ENCODE measurements around the gene LACTBL1.
"Not testable (repeated sequence)": the region's sequence is repeated elsewhere in the genome, so short reads cannot be mapped to it uniquely, and the experiment has no call there.

Gene LACTBL1

DNA sequence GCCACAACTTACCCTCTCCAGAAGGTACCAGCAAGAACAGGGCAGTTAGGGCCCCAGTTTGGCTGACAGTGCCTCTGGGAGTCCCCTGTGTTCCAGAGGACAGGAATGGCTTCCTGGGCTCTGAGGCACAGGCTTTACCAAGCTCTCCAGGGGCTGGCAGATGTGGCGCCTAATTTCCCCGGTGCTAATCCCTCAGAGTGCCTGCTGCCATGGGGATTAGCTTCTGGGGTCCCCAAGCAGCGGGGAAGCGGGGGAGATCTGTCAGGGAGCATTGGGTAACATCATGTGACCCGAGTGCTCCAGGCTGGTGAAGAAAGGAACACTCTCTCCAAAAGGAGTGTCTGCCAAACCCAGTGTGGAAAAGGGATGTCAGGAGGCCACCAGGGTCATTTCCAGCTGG, at the start of gene LACTBL1:
TSS of gene LACTBL1 (minus strand) at position 107 of the 400 bp plus-strand sequence. CDS start 550 bp downstream, outside the sequence.
- Histone ChIP-seq H3K4me3 (no peak within 1 kb of the TSS), H3K36me3 (no peaks in the 10 kb centered on the region), H3K9me3 (no peaks in the 10 kb centered on the region), H3K9ac (no peak within 1 kb of the TSS), H3K4me2 (no peak within 1 kb of the TSS), H3K4me1 (peaks cover 18% of the 10 kb centered on the region), H3K27me3 (no peaks in the 10 kb centered on the region), H4K20me1 (no peaks in the 10 kb centered on the region), H3K27ac (no peak within 1 kb of the TSS)
- no peak for TF ChIP-seq Cebpa-rat (IDR thresholded peaks at IDR 0.05)

- no peaks in the 10 kb centered on the region for H3K27me3 ChIP-seq
- H4K20me1 ChIP-seq, result peaks cover 66% of the 10 kb centered on the region
- H3K9ac ChIP-seq, result no peak overlapping the region
- peaks cover 17% of the 10 kb centered on the region for H3K4me1 ChIP-seq
- TF ChIP-seq Cebpa-rat (IDR thresholded peaks at IDR 0.05), result no peak
- H3K4me3 ChIP-seq, result peak overlapping the region; percentile 96
- H3K9me3 ChIP-seq, result peaks cover 24% of the 10 kb centered on the region
- H3K27ac ChIP-seq, result no peak overlapping the region
- H3K36me3 ChIP-seq, result peaks cover 24% of the 10 kb centered on the region
- H3K4me2 ChIP-seq, result peak overlapping the region; percentile 80
Observed at GRCh38 chr1:23021834-23022233, 49.2 kb upstream of the LACTBL1 start.

- no peak for TF ChIP-seq Cebpa-rat (IDR thresholded peaks at IDR 0.05)
- H3K9ac ChIP-seq, result peak overlapping the region; percentile 99
- peaks cover 24% of the 10 kb centered on the region for H3K9me3 ChIP-seq
- H3K4me3 ChIP-seq, result peak overlapping the region; percentile 96
- peak overlapping the region; percentile 80 for H3K4me2 ChIP-seq
- peaks cover 24% of the 10 kb centered on the region for H3K36me3 ChIP-seq
- H4K20me1 ChIP-seq, result peaks cover 56% of the 10 kb centered on the region
- no peaks in the 10 kb centered on the region for H3K27me3 ChIP-seq
- peaks cover 13% of the 10 kb centered on the region for H3K4me1 ChIP-seq
- H3K27ac ChIP-seq, result peak overlapping the region; percentile 99
Observed at GRCh38 chr1:23020706-23021405, 48.2 kb upstream of the LACTBL1 start.

DNA sequence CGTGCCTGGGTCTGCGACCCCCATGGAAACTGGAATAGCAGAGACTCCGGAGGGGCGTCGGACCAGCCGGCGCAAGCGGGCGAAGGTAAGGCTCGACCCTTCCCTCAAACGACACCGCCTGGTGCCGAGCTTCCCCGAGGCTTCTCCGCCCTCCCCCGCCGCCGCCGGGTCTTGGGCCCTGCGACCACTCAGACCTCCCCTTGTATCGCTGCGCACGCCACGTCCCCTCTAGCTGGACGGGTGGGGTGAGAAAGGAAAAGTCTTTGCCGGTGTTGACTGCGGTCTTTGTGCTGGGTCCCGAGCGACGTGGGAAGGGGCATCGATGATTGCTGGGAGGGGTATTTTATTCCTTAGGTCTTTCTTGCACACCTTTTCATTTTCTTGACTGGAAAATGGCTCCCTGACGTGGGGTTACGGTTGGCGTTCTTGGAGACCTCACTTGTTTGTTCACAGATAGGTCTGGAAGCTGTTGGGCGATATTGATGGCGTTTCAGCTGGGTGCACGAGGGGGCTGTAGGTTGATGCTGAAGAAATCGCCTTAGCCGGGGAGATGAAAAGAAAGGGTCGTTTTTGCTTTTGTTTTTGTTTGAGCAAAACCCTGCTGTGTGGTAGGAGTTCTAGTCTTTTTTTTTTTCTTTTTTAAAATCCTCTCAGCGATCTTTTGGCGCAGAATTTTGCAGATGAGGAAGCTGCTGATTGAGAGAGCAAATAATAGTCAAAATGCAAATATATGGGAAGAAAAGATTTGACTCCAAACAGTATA, 47.4 kb upstream of the LACTBL1 start:
- Histone ChIP-seq H3K36me3 (peaks cover 24% of the 10 kb centered on the region), H3K27me3 (no peaks in the 10 kb centered on the region), H3K4me1 (peaks cover 13% of the 10 kb centered on the region), H3K4me2 (peak overlapping the region; percentile 80), H3K27ac (peak overlapping the region; percentile 99), H4K20me1 (peaks cover 48% of the 10 kb centered on the region), H3K4me3 (peak overlapping the region; percentile 96), H3K9me3 (peaks cover 24% of the 10 kb centered on the region), H3K9ac (peak overlapping the region; percentile 99)
- no peak for TF ChIP-seq Cebpa-rat (IDR thresholded peaks at IDR 0.05)

DNA sequence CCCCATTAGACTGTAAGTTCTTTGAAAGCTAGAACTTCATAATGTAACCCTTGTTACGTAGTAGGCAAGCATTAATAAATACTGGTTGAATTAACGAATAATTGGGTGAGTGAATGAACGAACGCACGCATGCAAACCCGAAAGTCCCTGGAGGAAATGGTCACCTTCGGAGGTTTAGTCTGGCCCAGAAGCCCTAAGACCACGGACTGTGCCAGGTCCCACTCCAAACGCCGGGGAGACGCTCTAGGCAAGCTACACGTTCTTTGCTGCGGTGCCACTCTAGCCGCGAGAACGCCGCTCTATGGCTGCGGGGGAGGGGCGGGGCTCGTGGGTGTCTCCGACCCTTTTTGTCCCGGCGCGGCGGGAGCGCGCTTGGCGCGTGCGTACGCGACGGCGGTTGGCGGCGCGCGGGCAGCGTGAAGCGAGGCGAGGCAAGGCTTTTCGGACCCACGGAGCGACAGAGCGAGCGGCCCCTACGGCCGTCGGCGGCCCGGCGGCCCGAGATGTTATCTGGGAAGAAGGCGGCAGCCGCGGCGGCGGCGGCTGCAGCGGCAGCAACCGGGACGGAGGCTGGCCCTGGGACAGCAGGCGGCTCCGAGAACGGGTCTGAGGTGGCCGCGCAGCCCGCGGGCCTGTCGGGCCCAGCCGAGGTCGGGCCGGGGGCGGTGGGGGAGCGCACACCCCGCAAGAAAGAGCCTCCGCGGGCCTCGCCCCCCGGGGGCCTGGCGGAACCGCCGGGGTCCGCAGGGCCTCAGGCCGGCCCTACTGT, 46.6 kb upstream of the LACTBL1 start, which contains the start of gene KDM1A:
TSS of gene KDM1A (plus strand) at position 375 of the 769 bp plus-strand sequence. CDS start at position 504, 129 bp downstream.
- Histone ChIP-seq H4K20me1 (peaks cover 41% of the 10 kb centered on the region), H3K36me3 (peaks cover 24% of the 10 kb centered on the region), H3K9me3 (peaks cover 24% of the 10 kb centered on the region), H3K4me1 (peaks cover 12% of the 10 kb centered on the region), H3K27ac (peak within 1 kb of the TSS; percentile 99), H3K9ac (peak within 1 kb of the TSS; percentile 99), H3K4me3 (peak within 1 kb of the TSS; percentile 96), H3K27me3 (no peaks in the 10 kb centered on the region), H3K4me2 (peak within 1 kb of the TSS; percentile 80)
- no peak for TF ChIP-seq Cebpa-rat (IDR thresholded peaks at IDR 0.05)

DNA sequence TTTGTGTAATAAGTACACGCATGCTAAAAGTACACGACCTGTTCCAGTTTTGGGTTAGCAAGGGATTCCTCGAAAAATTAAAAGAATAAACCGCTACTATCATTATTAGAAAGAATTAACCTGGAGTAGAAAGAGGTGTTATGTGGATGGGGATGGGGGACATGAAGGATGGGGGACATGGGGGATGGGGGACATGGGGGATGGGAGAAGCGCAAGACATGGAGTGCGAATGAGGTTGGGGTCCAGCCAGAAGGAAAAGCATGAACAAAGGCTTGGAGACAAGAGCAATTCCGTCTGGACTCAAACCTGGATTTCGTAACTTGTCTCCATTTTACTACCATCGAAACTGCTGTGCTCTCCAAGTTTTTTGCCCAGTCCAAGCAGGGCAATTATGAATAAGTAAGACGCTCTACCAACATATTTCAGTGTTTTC, 46.0 kb upstream of the LACTBL1 start:
- Histone ChIP-seq H3K27me3 (no peaks in the 10 kb centered on the region), H3K9me3 (peaks cover 21% of the 10 kb centered on the region), H3K4me3 (peak overlapping the region; percentile 96), H3K9ac (peak overlapping the region; percentile 99), H3K36me3 (peaks cover 19% of the 10 kb centered on the region), H3K4me1 (peaks cover 11% of the 10 kb centered on the region), H3K4me2 (peak overlapping the region; percentile 75), H3K27ac (peak overlapping the region; percentile 99; the same call in 1 of the 2 replicates), H4K20me1 (peaks cover 35% of the 10 kb centered on the region)
- no peak for TF ChIP-seq Cebpa-rat (IDR thresholded peaks at IDR 0.05)

DNA sequence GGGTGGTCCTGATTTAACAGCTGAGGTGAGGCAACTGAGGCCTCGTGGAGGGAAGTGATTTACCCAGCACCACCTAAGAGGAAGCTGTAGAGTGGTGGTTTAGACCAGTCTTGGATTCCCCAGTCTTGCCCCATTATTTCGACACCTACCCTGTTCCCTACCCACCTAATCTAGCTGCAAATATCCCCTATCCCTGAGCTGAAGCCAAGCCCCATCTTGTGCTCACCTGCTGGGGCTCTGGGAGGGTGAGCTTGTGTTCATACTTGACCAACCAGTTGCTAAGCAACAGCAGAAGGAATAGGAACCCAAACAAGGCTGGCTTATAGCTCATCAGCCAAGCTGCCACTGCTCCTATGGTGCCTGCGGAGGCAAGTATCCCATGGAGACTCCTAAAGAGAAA, 41.0 kb upstream of the LACTBL1 start:
- H3K27me3 ChIP-seq, result no peaks in the 10 kb centered on the region
- H3K4me1 ChIP-seq, result peaks cover 5% of the 10 kb centered on the region; the same call in 1 of the 2 replicates
- no peaks in the 10 kb centered on the region for H4K20me1 ChIP-seq
- TF ChIP-seq Cebpa-rat (IDR thresholded peaks at IDR 0.05), result no peak
- no peak overlapping the region for H3K4me3 ChIP-seq
- H3K9ac ChIP-seq, result no peak overlapping the region
- peak overlapping the region; percentile 17; the same call in 1 of the 2 replicates for H3K4me2 ChIP-seq
- H3K27ac ChIP-seq, result no peak overlapping the region
- H3K36me3 ChIP-seq, result no peaks in the 10 kb centered on the region
- H3K9me3 ChIP-seq, result no peaks in the 10 kb centered on the region

DNA sequence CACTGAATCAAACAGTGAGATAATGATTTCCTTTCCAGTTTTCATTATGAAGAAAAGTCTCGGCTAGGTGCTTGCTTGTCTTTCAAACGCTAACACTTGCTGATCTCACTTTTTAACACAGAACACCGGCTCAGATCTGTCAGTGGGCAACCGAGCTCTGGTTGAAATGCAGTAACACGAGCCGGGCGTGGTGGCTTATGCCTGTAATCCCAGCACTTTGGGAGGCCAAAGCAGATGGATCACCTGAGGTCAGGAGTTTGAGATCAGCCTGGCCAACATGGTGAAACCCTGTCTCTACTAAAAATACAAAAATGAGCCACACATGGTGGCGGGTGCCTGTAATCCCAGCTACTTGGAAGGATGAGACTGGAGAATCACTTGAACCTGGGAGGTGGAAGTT, 37.4 kb upstream of the LACTBL1 start:
- H3K4me1 ChIP-seq, H4K20me1 ChIP-seq, H3K4me3 ChIP-seq, H3K9ac ChIP-seq, H3K27me3 ChIP-seq, H3K4me2 ChIP-seq, H3K36me3 ChIP-seq, H3K27ac ChIP-seq, H3K9me3 ChIP-seq: not testable (repeated sequence)

GRCh38 chr1:23008901-23009300, 36.2 kb upstream of the LACTBL1 start:
- Histone ChIP-seq H3K27ac (no peak overlapping the region), H3K9ac (no peak overlapping the region)

More at GRCh38 chr1:23008901-23009300, 36.2 kb upstream of the LACTBL1 start:
- no peaks in the 10 kb centered on the region for H3K36me3 ChIP-seq
- H4K20me1 ChIP-seq, result no peaks in the 10 kb centered on the region
- H3K9me3 ChIP-seq, result no peaks in the 10 kb centered on the region
- H3K4me1 ChIP-seq, result peaks cover 3% of the 10 kb centered on the region; the same call in 1 of the 2 replicates
- TF ChIP-seq Cebpa-rat (IDR thresholded peaks at IDR 0.05), result no peak
- no peaks in the 10 kb centered on the region for H3K27me3 ChIP-seq
- no peak overlapping the region for H3K4me3 ChIP-seq
- no peak overlapping the region for H3K4me2 ChIP-seq

Data from BLaER1 (cell line).